Stimulated activated CD8-positive, alpha-beta memory T cell treated with anti-CD3 and anti-CD28 coated beads, Interleukin-4, amount 100 ng/mL, for 24 hours (primary cell): ENCODE results near the gene ZCCHC14.

Experiments
- DNase-seq: peaks from one replicate; pipeline ENCODE4 v3.0.0-alpha.2; 2020; ENCODE audit warnings: low read depth

The ZCCHC14 gene

DNA sequence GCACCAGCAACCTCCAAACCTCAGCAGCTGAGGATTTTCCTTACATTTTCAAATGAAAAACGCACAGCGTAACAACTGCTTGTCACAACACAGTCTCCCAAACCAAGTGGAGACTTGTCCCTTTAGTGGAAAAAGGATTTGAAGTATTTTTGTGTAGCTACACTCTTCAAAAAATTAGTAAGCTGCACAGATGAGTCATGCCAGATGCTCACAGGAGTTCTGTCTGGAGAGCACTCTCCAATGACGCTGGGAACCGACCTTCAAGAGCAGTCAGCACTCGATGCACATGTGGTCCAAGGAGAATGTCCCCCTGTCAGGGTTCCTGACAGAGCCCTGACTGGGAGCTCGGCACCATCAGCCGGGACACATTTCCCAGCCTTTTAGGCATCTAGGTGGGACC is 60.9 kb downstream of the ZCCHC14 start:
- no peak for DNase-seq

DNA sequence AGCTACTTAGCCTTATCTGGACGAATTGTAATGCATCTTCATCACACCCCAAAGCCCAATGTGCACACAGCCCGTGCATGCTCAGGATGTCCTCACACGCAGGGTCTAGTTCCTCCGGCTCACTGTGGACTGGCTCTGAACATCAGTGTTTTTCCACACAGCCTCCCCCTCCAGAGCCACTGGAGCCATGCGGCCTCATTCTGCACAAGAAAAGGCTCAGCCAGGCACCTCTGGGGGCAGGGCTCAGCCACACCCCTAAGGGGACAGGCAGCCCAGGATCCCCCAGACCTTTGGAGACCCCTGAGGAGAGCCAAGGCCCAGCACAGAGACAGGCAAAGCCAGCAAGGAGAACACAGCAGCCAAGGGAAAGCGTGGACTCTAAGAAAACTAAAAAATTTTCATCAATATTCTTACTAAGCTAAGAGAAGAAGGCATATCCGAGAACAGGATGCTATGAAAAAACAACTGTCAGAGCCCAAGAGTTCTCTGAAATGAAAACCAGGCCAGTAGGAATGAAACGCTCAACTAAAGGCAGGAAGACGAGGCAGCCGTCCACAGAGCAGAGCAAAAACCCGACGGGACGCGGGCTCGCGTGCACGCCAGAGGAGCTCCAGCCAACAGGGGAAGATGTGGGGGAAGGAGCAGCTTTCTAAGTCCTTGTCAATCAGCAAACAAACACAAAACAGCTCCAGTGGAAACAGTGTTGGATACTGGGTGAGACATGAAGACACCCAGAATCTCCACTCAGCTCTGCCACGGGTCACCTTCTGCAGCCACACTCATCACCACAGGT is 66.2 kb downstream of the ZCCHC14 start:
- no peak for DNase-seq

GRCh38 chr16:87425941-87426340 is 66.9 kb downstream of the ZCCHC14 start:
- DNase-seq = no peak

DNA sequence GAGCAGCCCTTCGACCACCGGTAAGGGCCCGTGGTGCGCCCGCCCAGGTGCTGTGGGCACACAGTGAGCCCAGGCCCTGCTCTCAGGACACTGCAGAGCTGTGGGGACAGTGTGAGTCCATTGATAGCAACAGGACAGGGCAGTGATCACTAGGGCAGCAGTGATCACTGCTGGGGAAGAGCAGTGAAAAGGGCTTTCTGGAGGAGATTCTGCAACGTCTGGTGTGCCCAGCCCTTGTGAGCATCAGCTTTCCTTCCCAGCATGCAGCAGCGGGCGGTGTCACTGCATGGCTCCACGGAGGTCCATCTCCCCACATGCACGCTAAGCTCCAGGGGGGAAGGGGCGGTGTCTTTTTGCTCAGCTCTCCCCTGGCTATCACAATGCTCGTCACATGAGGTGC is 68.6 kb downstream of the ZCCHC14 start:
- no peak for DNase-seq

- DNase-seq = no peak
Measured at GRCh38 chr16:87423429-87423828, 69.4 kb downstream of the ZCCHC14 start.

- no peak for DNase-seq
Measured at GRCh38 chr16:87422106-87422505, 70.7 kb downstream of the ZCCHC14 start.

GRCh38 chr16:87421003-87421912 is 71.6 kb downstream of the ZCCHC14 start:
- no peak for DNase-seq

GRCh38 chr16:87420026-87421002 is 72.5 kb downstream of the ZCCHC14 start:
- no peak for DNase-seq

DNA sequence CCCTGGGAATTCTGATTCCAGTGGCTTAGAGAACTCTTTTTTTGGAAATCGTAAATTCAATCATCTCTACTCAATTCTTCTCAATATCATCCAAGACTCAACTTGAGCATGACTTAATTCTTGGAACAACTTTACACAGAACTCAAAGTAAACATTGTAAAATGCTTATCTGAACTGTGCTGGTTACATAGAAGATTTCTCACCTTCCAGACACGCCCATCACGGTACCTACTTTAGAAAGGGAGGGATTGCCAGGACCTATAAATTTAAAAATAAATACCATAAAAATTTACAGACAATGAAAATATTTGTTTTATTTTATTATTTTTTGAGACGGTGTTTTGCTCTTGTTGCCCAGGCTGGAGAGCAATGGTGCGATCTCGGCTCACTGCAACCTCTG is 74.2 kb downstream of the ZCCHC14 start:
- no peak for DNase-seq

DNA sequence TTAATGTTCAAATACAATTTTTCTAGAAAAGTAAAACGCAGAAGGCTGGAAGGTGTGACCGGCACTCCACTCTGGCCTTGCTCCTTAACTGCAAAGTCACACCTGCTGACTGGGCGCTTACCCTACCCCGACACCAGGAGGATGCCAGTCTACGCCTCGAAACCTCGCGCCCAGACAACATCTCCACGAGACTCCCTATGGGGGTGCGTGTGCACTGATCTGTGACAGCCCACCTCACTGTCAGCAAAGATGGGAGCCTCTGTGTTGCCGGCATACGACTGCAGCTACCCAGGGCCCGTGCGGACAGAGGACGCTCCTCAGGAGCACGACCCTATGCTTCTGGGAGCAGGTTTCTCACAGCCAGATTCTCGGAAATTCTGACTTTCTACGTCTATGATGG is 74.6 kb downstream of the ZCCHC14 start:
- DNase-seq = no peak

- no peak for DNase-seq
Measured at GRCh38 chr16:87417528-87417910, 75.3 kb downstream of the ZCCHC14 start.

DNA sequence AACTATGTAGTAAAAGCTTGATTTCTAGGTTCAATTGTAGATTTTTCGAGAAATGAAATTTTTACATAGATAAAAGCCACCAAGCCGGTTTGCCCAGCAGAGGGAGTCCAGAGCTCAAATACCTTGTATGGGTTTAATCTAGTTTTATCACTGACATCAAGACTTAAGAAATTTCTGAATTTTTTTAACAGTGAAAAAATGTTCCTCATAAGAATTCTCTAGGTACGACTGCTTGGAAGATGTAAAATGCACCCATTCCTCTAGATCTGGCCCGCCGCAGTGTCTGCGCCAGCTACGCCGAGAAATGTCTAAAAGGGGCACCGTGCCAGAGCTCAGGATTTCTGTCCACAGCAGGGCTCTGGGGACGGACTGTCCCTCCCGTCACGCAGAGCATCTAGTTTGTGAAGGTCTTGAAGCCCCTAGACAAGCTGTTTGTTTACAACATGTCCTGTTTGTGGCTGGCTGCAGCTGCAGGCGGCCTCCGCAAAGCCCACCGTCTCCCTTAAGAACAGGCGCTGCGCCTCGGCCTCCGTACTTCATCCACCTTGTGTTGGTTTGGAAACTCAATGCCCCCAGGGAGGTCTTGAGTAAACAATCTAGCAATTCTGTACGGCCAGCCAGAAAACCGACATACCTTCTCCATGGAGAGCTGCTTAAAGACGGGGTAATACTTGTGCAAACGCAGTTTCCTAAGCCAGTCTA is 75.8 kb downstream of the ZCCHC14 start:
- no peak for DNase-seq

DNA sequence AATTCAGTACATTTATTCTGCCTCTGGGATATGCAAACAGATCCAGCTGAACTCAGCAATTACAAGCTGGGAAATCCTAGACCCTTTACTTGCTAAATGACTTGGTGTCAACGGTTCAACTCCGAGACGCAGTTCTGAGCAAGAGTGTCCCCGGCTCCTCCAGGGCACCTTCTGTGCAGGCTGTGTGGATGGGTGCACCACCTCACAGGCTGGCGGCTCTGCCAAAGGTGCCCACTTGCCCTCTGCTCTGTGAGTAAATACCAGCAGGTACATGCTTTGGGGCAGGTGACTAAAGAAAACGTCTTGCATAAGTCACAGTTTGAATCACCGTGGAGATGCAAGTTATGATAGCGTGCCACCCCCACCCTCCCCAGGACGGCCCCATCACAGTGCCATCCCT is 77.4 kb downstream of the ZCCHC14 start:
- DNase-seq = no peak

DNA sequence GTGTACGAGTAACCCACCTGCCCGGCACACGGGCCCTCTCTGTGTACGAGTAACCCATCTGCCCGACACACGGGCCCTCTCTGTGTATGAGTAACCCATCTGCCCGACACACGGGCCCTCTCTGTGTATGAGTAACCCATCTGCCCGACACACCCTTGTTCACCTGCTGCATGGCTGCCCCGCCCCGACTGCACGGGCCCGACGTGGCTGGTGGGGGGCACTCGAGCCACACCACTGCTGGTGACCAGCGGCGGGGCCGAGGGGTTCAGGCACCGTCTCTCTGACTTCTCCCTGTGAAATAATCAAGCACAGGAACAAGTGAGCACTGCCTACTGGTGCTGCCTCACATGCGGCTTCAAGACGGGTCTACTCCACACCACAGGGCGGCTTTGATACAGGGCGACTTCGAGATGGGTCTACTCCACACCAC is 78.6 kb downstream of the ZCCHC14 start:
- no peak for DNase-seq

GRCh38 chr16:87412996-87413421 is 79.8 kb downstream of the ZCCHC14 start:
- no peak for DNase-seq

DNA sequence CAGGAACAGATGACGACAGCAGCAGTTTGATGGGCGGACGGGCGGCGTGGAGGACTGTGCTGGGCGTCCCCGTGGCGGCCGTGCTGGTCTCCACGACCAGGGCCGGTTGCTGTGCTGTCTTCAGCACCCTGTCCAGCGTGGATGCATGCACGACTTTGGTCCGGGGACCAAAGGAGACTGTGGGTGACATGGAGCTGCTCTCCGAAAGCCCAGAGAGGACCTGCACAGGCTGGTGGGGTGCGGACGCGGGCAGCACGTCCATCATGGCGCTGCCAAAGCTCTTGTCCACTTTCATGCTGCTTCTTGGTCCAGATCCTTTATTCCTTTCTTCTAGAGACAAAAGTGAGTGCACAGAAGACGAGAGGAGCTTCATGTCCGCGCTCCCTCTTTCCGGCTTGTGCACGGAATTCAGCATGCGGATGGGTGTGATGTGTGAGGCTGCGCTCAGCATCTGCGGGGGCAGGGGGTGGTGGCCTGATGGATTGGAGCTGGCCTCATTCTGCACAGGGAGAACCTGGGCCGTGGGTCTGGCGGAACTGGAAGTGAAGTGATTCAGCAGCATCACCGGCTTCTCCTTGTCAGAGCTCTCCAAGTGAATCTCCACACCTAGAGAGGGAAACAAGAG is 80.3 kb downstream of the ZCCHC14 start:
- no peak for DNase-seq

DNA sequence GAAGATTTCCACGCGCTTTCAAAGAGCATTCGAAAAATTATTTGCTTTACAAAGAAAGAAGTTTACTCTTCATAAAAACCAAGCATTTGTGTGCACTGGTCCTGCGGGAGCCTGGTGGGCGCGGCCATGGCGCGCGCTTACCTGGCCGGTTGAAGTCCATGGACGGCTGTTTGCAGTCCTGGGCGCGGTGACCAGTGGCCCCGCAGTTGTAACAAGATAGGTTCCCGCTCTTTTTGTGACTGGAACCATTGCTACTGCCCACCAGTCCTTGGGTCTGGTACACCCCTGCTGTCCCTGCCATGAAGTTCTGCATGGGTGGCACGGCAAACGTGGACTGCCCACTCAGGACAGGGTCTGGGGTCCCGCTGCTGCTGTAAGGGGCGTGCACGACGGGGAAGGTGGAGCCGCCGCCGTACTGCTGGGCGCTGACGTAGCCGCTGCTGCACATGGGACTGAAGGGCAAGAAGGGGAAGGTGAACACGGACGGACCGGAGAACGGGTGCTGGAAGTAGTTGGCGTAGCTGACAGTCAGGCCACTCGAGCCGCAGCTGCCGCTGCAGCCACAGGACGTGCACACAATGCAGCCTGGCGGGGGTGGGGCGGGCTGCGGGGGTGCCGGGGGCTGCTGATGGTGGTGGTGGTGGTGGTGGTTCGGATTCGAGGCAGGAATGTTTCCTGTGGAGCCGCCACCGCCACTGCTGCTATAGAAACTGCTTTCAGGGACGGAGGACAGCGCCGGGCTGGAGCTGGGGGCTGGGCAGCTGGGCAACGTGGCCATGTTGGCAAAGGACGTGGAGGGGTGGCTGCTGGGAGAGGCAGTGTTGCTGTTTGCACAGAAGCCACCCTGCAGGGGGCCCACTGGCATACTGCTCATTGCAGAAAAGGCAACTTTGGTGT is 81.2 kb downstream of the ZCCHC14 start:
- no peak for DNase-seq

DNA sequence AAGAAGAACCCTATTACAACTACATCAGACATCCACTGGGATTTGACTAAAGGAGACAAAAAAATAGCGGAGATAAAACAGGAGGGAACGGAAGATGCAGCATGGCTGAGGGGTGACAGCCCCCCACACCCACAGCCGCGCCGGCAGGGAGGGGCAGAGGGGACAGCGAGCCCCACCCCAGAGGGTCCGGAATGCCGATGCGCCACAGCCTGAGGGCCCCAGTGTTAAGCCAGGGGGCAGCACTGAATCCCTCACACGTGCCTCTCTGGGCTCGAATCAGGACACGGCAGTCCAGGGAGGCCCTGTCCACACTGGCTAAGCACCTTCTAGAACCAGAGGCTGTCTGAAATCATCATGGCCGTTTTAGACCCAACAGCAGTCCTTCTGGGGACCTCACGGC is 81.9 kb downstream of the ZCCHC14 start:
- DNase-seq = no peak

DNA sequence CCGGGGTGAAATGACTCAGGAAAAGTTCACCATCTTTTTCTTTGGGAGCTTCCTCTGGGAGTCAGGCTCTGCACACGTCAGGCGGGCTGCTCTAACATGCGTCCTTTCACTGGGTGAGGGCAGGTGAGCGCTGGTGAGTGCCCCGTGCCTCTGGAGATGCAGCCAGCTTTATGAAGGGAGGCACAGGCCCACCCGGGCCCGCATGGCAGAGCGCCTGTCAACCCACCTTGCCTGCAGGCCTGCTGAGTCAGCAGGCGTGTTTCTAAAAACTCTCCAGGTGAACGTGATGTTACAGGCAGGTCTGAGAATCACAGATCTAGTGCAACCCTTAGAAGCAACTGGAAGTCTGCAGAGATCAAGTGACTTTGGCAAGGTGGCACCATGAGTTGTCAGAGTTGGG is 82.3 kb downstream of the ZCCHC14 start:
- DNase-seq = no peak

- DNase-seq = no peak
Measured at GRCh38 chr16:87409781-87410180, 83.0 kb downstream of the ZCCHC14 start.
